C1 segment of cervical spinal cord (tissue), 14 donors: ENCODE measurements around the gene DNHD1.

Experiments
- DNase-seq, 14 donors: peaks; one replicate each; lab custom pipeline; 2025; lab: John Stamatoyannopoulos, UW

The DNHD1 gene

DNA sequence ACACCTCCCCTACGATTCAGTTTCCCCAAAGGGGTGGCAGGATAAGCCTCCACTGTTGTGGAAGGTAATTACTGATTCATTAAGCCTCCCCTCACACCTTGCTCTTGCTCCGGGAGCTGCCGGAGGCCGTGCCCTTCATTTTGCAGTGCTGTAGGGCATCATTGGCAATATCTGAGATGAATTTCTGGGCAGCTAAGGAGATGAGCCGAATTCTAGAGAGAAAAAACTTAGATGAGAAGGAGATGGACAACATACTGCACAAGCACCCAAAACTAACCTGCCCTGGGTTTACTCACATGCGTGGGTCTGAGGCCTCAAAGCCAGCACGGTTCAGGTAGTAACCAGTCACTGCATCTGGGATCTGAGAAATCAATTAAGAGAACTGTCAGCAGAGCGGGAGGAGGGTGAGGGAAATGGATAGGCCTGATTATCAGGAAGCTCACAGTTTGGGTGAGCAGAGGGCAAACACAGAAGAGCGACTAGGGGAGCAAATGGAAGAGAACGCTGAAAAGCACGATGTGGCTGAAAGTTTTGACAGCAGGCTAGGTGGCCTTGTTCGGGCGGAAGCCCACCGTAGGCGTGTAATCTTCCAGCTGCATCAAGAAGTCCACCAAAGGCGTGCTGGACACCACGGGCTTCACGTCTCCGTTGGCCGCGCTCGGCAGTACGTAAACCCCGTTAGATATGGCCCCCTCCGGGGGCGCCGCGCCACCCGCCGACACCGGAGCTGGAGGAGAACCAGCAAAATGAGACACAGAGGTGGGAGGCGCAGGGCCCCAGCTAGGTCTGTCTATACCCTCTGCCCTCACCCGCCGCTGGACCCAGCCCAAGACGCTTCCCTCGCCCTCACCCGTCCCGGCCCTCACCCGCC is 114.2 kb downstream of the DNHD1 start:
- no peak for DNase-seq

- DNase-seq = peak in 1 of 14 donors; percentile 67
Measured at GRCh38 chr11:6611963-6612212, 114.8 kb downstream of the DNHD1 start.

GRCh38 chr11:6612213-6613041 is 115.3 kb downstream of the DNHD1 start, which contains the start of gene TAF10:
Gene TAF10 (minus strand): TSS chr11:6612216. CDS start chr11:6612189, 27 bp downstream.
- peak; percentile 42 to 94 (median 87) for DNase-seq

DNA sequence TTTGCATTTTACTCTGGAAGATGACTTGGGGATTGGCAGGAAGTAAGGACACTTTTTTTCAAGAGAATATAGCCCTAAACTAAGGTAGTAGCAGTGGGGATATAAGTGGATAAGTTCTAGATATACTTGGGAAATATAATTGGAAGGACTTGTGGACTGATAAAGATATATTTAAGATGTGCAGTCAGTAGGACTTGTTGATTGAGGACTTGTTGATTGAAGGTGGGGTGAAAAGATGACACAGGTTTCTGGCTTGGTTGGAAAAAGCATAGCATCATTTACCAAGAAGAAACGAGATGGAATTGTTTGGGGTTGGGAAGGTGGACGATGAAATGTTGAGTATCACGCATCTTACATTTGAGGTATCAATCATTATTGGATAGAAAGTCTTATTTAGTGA is 116.4 kb downstream of the DNHD1 start:
- no peak for DNase-seq

GRCh38 chr11:6614446-6614845 is 117.4 kb downstream of the DNHD1 start:
- no peak for DNase-seq

- no peak for DNase-seq
Measured at GRCh38 chr11:6615046-6615445, 118.0 kb downstream of the DNHD1 start.

GRCh38 chr11:6615882-6616585 is 119.0 kb downstream of the DNHD1 start:
- no peak for DNase-seq

DNA sequence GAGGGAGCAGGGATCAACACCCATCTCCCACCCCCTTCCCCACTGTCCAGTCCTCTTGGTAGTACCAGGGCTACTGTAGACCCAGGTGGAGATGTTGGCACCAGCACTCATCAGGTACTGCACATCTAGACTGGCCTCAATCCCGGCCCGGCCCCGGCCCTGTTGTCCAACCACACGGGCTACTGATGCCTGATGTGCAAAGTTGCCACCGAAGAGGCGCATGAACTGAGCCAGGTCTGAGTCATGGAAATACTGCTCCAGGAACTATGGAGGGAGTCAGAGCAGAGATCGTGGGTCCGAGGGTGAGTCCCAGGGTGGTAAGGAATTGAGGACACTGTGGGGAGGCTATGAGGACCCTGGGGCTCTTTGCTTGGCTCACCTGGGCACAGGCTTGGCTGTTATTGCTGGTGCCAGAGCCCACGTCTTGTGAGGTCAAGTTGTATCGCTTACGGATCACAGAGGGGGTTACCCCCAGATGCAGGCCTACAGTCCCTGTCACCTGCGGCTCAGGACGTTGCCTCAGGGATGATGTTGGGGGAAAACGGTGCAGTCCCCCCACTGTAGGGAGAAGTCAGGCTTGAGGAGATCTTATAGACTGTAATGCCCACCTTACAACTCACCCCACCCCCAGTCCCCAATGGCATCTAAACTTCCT is 119.6 kb downstream of the DNHD1 start:
- no peak for DNase-seq

DNA sequence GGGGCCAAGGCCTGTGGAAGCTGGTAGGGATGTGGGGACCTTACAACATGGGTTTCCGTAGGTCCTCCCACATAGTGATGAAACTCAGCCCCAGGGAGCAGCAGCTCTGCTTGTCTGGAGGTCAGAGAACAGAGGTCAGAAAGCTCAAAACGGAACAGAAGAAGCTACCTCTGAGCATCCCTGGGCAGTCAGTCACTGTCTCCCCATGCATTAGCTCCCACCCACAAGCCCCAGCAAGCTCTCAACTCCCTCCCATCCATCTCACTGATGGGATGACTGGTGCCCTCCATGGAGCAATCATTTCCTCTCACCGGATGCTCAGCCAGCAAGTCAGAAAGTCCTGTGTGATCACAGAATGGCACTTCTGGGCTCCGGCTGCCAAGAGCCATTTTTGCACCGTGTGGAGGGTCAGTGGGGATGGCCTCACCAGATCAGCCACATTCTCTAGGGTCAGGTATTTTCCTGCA is 120.3 kb downstream of the DNHD1 start:
- no peak for DNase-seq

GRCh38 chr11:6618117-6619003 is 121.3 kb downstream of the DNHD1 start:
- DNase-seq = peak in 11 of 14 donors; percentile 37 to 72 (median 54)

DNA sequence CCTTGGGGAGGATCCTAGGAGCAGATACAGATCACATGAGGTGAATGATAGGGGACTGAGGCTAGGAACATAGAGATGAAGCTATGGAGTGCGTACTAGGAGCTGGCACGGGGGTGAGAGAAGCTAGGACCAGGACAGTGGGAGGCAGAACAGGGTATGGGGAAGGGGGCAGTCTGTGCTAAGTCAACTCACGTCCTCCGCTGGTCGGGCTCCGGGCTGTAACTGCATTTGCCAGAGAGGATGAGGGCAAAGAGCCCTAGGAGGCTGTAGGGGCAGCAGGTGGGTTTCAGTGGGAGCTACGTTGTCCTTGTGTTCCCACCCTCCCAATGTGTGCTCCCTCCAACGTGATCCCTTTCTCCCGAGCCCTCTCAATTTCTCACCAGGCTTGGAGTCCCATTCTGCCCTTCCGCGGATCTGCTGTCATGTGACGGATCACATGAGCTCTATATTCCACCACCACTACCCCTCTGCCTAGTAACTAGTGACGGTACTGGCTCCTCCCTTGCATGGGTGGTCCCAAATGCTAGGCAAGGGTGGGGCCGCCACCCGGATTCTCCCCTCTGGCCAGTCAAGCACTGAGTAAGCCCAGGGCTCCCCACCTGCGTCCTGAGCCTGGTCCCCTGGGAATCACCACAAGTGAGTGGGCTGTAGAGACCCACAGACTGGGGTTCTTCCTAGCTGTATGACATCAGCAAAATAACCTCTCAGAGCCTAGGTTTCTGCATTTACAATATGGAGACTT is 122.1 kb downstream of the DNHD1 start, which contains the start of gene TPP1:
Gene TPP1 (minus strand): TSS at position 419 of the 742 bp plus-strand sequence. CDS start 22 bp downstream, at position 397.
- peak; percentile 51 to 97 (median 87) for DNase-seq

DNA sequence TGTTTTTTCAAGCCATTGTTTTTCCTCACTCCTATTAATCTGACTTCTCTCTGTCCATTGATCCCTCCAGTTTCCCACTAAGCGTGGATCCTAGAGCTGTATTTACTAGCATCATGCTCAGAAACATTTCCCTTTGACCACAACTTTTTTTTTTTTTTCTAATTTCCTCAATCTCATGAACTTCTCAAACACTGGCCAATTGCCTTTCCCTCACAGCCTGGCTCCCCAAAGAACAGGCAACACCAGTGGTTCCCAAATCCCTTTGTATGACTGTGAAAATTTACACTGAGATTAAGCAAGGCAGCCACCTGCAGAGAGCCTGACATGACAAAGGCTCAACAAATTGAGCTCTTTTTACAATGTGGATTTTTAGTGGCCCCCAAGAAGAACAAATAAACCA is 123.6 kb downstream of the DNHD1 start:
- no peak for DNase-seq
